ENCODE data around the gene ANGEL2.

- TF ChIP-seq CTCF (IDR thresholded peaks at IDR 0.05; ENCODE audit: low read depth, low read length) (no peak), EZH2phosphoT487 (IDR thresholded peaks at IDR 0.05; ENCODE audit: low read depth) (no peak)
These were observed 57.5 kb downstream of the ANGEL2 start for GRCh38 chr1:212958175-212958574.

Data from OCI-LY3 (cell line).